ENCODE data around the gene KIAA0586.

KIAA0586 gene

GRCh38 chr14:58428118-58428683 lies 682 bp downstream of the KIAA0586 start:
- no peak for TF ChIP-seq CTCF (IDR thresholded peaks at IDR 0.05; ENCODE audit: control insufficient read depth, extremely low read depth, insufficient read depth)
- no peak for DNase-seq (ENCODE audit: low read depth)

DNA sequence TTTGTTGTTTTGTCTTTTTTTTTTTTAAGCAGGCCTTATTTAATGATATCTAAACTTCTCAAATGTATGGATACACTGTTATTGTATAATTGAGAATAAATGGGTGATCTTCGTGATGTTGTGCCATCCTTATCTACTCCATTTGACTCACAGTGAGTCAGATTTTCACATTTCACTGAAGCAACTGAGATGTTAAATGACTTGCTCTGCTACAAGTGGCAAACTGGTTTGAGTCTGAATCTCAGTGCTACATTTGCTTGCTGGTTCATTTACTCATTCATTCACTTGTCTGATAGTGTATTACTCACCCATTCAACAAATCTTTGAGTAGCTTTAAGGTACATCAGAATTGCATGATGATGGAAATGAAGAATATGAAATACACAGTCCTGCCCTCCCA lies 2.6 kb downstream of the KIAA0586 start:
- no peak for DNase-seq (ENCODE audit: low read depth)
- H3K4me3 ChIP-seq (ENCODE audit: low read depth, low read length), result no peak overlapping the region
- no peak for TF ChIP-seq CTCF (IDR thresholded peaks at IDR 0.05; ENCODE audit: control insufficient read depth, extremely low read depth, insufficient read depth)

More at GRCh38 chr14:58428118-58428683, 682 bp downstream of the KIAA0586 start:
- peak overlapping the region; percentile 95 for H3K4me3 ChIP-seq (ENCODE audit: low read depth, low read length)

DNA sequence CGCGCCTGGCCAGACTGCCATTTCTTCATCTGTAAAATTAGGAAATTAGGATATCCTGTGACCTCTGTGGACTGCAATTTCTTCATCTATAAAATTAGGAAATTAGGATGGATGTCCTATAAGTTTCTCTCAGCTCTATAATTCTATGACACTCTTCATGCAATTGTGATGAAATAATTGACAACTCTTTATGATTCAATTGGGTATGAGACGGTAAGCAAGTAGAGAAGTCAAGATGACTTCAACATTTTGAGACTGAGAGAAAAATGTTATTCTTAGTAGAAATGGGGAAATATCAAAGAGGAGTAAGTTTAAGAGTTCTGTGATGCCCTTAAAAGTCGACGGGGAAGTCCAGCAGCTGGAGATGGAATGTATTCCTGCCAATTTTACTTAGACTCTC lies 12.0 kb downstream of the KIAA0586 start:
- H3K4me3 ChIP-seq (ENCODE audit: low read depth, low read length), result no peak overlapping the region
- no peak for DNase-seq (ENCODE audit: low read depth)
- TF ChIP-seq CTCF (IDR thresholded peaks at IDR 0.05; ENCODE audit: control insufficient read depth, extremely low read depth, insufficient read depth), result no peak

- TF ChIP-seq CTCF (IDR thresholded peaks at IDR 0.05; ENCODE audit: control insufficient read depth, extremely low read depth, insufficient read depth), result no peak
- H3K4me3 ChIP-seq (ENCODE audit: low read depth, low read length), result no peak overlapping the region
- no peak for DNase-seq (ENCODE audit: low read depth)
These were observed 17.1 kb downstream of the KIAA0586 start for GRCh38 chr14:58444627-58445026.

- DNase-seq (ENCODE audit: low read depth), result no peak
- H3K4me3 ChIP-seq (ENCODE audit: low read depth, low read length), result no peak overlapping the region
- no peak for TF ChIP-seq CTCF (IDR thresholded peaks at IDR 0.05; ENCODE audit: control insufficient read depth, extremely low read depth, insufficient read depth)
These were observed 28.2 kb downstream of the KIAA0586 start for GRCh38 chr14:58455593-58456265.

GRCh38 chr14:58460772-58461171 lies 33.3 kb downstream of the KIAA0586 start:
- no peak for TF ChIP-seq CTCF (IDR thresholded peaks at IDR 0.05; ENCODE audit: control insufficient read depth, extremely low read depth, insufficient read depth)
- H3K4me3 ChIP-seq (ENCODE audit: low read depth, low read length), result no peak overlapping the region
- DNase-seq (ENCODE audit: low read depth), result no peak

GRCh38 chr14:58463147-58463546 lies 35.6 kb downstream of the KIAA0586 start:
- H3K4me3 ChIP-seq (ENCODE audit: low read depth, low read length), result no peak overlapping the region
- DNase-seq (ENCODE audit: low read depth), result peak; percentile 78
- no peak for TF ChIP-seq CTCF (IDR thresholded peaks at IDR 0.05; ENCODE audit: control insufficient read depth, extremely low read depth, insufficient read depth)

Data from LNCaP clone FGC (cell line).